Measurements from ENCODE around the gene MED4.
"Not testable (repeated sequence)": the region's sequence is repeated elsewhere in the genome, so short reads cannot be mapped to it uniquely, and the experiment has no call there.

The MED4 gene

DNA sequence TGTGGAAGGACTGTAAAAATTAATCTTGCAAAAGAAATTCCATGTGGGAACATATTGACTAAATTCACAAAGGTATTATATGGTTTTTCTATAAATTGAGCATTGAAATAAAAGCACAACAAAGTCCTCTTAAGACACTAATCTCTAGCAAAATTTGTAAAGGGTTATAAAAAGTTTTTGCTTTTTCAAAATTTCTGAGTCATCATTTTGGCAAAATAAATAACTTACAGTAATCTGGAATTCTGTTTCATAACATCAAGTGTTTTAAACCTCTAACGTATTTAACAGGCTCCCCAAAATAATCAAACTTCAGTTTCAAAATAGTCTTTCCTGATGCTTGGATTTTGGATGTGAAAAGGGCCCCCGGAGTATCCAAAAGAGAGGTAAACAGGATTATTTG lies 26.0 kb downstream of the MED4 start:
- Histone ChIP-seq H3K36me3 (ENCODE audit: control insufficient read depth, insufficient read depth, low read length) (peaks cover 56% of the 10 kb centered on the region), H3K4me3 (ENCODE audit: insufficient read depth, low read depth, low read length) (no peak overlapping the region), H3K9me3 (ENCODE audit: control insufficient read depth, low read length) (peaks cover 11% of the 10 kb centered on the region), H3K27me3 (ENCODE audit: control insufficient read depth, insufficient read depth, low read length, poor library complexity, severe bottlenecking) (no peaks in the 10 kb centered on the region), H3K27ac (ENCODE audit: insufficient read depth, low read depth, low read length, poor library complexity, severe bottlenecking) (no peak overlapping the region), H3K4me1 (ENCODE audit: control insufficient read depth, insufficient read depth, low read length) (no peaks in the 10 kb centered on the region)
- WGBS, 2 experiments: 93 to 100% methylated on average over 1 to 2 of the region's 2 CpGs

DNA sequence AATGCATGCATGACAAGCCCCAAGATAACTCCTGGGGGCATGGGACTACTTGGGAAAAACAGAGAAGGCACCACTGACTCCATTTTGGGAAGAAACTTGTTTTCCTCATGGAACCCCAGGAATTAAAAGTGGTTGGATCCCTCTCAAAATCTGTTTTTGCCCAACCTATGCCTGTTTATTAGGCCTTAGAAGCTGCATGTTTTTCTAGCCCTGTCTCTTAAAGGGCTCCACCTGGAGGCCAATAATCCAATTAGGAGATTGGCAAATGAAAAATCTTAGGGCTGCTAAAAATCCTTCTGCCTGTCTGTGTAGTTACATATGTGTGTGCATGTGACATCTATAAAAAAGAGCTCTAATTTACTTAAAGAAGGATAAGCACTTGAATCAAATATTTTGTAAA lies 26.9 kb downstream of the MED4 start:
- peaks cover 11% of the 10 kb centered on the region for H3K9me3 ChIP-seq (ENCODE audit: control insufficient read depth, low read length)
- no peak overlapping the region for H3K4me3 ChIP-seq (ENCODE audit: insufficient read depth, low read depth, low read length)
- H3K4me1 ChIP-seq (ENCODE audit: control insufficient read depth, insufficient read depth, low read length): no peaks in the 10 kb centered on the region
- H3K36me3 ChIP-seq (ENCODE audit: control insufficient read depth, insufficient read depth, low read length): peaks cover 47% of the 10 kb centered on the region
- no peak overlapping the region for H3K27ac ChIP-seq (ENCODE audit: insufficient read depth, low read depth, low read length, poor library complexity, severe bottlenecking)
- no peaks in the 10 kb centered on the region for H3K27me3 ChIP-seq (ENCODE audit: control insufficient read depth, insufficient read depth, low read length, poor library complexity, severe bottlenecking)

DNA sequence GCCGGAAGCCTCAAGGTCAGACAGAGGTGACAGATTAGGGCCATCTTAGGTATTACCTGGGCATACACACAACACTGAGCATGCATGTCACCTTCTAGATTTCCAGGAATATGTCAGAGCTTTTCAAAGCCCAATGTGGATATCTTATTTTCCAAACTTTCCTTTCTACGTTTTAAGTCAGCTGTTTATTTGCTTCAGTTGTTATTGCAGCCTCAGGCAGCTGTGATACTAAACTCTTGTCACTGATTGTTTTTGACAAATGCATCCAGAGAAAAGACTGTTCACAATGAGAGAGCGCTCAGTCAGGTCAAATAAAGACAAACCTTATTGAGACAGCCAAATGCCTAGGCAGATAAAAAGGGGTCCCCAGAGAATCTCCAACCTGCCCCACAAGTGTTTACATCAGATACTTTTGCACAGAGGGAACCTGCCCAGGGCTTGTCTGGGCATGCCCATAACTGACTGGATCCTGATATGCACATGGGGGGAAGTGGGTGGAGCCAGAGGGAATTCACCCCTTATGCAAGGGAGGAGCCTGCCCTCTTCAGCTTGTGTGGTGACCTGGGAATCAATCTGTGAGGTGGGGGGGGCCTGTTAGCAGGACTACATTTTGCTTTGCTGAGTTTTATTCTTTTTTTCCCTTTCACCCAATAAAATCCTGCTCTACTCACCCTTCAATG lies 28.5 kb downstream of the MED4 start:
- Histone ChIP-seq H3K9me3 (ENCODE audit: control insufficient read depth, low read length) (peaks cover 8% of the 10 kb centered on the region), H3K4me1 (ENCODE audit: control insufficient read depth, insufficient read depth, low read length) (no peaks in the 10 kb centered on the region), H3K4me3 (ENCODE audit: insufficient read depth, low read depth, low read length) (no peak overlapping the region), H3K27ac (ENCODE audit: insufficient read depth, low read depth, low read length, poor library complexity, severe bottlenecking) (no peak overlapping the region), H3K36me3 (ENCODE audit: control insufficient read depth, insufficient read depth, low read length) (peaks cover 32% of the 10 kb centered on the region), H3K27me3 (ENCODE audit: control insufficient read depth, insufficient read depth, low read length, poor library complexity, severe bottlenecking) (no peaks in the 10 kb centered on the region)
- WGBS, 2 experiments: 96% methylated on average over 3 of the region's 3 CpGs

DNA sequence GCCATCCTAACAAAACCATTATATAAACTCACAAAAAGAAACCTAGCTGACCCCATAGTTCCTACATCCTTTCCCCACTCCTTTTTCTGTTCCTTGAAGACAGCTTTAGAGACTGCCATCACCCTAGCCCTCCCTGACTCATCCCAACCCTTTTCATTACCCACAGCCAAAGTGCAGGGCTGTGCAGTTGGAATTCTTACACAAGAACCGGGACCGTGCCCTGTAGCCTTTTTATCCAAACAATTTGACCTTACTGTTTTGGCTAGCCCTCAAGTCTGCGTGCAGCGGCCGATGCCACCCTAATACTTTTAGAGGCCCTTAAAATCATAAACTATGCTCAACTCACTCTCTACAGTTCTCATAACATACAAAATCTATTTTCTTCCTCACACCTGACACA lies 35.0 kb downstream of the MED4 start:
- H3K27me3 ChIP-seq (ENCODE audit: control insufficient read depth, insufficient read depth, low read length, poor library complexity, severe bottlenecking); H3K4me3 ChIP-seq (ENCODE audit: insufficient read depth, low read depth, low read length); H3K36me3 ChIP-seq (ENCODE audit: control insufficient read depth, insufficient read depth, low read length); H3K27ac ChIP-seq (ENCODE audit: insufficient read depth, low read depth, low read length, poor library complexity, severe bottlenecking); H3K9me3 ChIP-seq (ENCODE audit: control insufficient read depth, low read length); H3K4me1 ChIP-seq (ENCODE audit: control insufficient read depth, insufficient read depth, low read length): not testable (repeated sequence)
- 65 to 68% methylated on average over 5 of the region's 5 CpGs for WGBS, 2 experiments

DNA sequence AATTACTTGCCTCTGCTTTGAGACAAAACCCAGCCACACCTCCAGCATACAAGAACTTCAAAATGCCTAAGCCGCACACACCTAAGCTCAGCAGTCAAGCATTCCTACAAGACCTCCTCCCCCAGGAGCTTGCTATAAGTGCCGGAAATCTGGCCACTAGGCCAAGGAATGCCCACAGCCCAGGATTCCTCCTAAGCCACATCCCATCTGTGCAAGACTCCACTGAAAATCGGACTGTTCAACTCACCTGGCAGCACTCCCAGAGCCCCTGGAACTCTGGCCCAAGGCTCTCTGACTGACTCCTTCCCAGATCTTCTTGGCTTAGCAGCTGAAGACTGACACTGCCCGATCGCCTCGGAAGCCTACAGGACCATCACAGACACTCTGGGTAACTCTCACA lies 36.4 kb downstream of the MED4 start:
- H3K36me3 ChIP-seq (ENCODE audit: control insufficient read depth, insufficient read depth, low read length); H3K27me3 ChIP-seq (ENCODE audit: control insufficient read depth, insufficient read depth, low read length, poor library complexity, severe bottlenecking); H3K4me1 ChIP-seq (ENCODE audit: control insufficient read depth, insufficient read depth, low read length); H3K4me3 ChIP-seq (ENCODE audit: insufficient read depth, low read depth, low read length); H3K9me3 ChIP-seq (ENCODE audit: control insufficient read depth, low read length); H3K27ac ChIP-seq (ENCODE audit: insufficient read depth, low read depth, low read length, poor library complexity, severe bottlenecking): not testable (repeated sequence)
- WGBS, 2 experiments: 95 to 97% methylated on average over 3 to 4 of the region's 6 CpGs

DNA sequence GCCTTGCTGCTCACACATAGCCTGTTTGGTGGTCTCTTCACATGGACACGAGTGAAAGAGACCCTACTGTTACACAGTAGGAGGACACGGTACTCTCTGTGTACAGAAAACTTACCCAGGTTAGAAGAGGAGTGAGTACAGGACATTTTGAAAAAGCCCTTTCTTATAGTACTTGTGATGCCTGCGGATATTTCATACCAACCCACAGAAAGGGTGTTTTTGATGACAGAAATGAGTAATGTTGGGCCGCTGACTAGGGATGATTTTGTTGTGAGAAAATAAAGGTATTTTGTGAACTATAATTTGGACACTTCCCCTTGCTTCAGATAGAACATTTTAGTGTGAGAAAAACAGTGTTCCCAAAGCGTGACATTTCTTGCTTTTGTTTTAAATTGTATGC lies 39.2 kb downstream of the MED4 start:
- no peaks in the 10 kb centered on the region for H3K36me3 ChIP-seq (ENCODE audit: control insufficient read depth, insufficient read depth, low read length)
- no peaks in the 10 kb centered on the region for H3K27me3 ChIP-seq (ENCODE audit: control insufficient read depth, insufficient read depth, low read length, poor library complexity, severe bottlenecking)
- no peaks in the 10 kb centered on the region for H3K4me1 ChIP-seq (ENCODE audit: control insufficient read depth, insufficient read depth, low read length)
- no peak overlapping the region for H3K4me3 ChIP-seq (ENCODE audit: insufficient read depth, low read depth, low read length)
- H3K9me3 ChIP-seq (ENCODE audit: control insufficient read depth, low read length): no peaks in the 10 kb centered on the region
- WGBS, 2 experiments: 93 to 97% methylated on average over 4 to 5 of the region's 5 CpGs
- no peak overlapping the region for H3K27ac ChIP-seq (ENCODE audit: insufficient read depth, low read depth, low read length, poor library complexity, severe bottlenecking)

DNA sequence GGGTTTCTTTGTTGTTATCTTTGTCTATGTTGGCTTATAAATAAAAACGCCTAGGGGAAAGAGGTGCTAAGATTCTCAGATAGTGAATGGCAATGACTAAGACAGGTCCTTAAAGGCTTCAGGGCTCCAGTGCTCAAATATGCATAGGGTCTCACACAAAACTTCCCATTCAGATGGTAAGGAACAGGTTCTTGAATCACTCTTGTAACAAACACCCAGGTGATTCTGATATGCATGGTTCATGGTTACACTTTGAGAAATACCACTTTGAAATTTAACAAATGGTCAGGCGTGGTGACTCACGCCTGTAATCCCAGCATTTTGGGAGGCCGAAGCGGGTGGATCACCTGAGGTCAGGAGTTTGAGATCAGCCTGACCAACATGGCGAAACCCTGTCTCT lies 40.3 kb downstream of the MED4 start:
- Histone ChIP-seq H3K27ac (ENCODE audit: insufficient read depth, low read depth, low read length, poor library complexity, severe bottlenecking) (no peak overlapping the region), H3K9me3 (ENCODE audit: control insufficient read depth, low read length) (no peaks in the 10 kb centered on the region), H3K4me3 (ENCODE audit: insufficient read depth, low read depth, low read length) (no peak overlapping the region), H3K4me1 (ENCODE audit: control insufficient read depth, insufficient read depth, low read length) (no peaks in the 10 kb centered on the region), H3K27me3 (ENCODE audit: control insufficient read depth, insufficient read depth, low read length, poor library complexity, severe bottlenecking) (no peaks in the 10 kb centered on the region), H3K36me3 (ENCODE audit: control insufficient read depth, insufficient read depth, low read length) (no peaks in the 10 kb centered on the region)
- 87 to 90% methylated on average over 6 of the region's 6 CpGs for WGBS, 2 experiments

DNA sequence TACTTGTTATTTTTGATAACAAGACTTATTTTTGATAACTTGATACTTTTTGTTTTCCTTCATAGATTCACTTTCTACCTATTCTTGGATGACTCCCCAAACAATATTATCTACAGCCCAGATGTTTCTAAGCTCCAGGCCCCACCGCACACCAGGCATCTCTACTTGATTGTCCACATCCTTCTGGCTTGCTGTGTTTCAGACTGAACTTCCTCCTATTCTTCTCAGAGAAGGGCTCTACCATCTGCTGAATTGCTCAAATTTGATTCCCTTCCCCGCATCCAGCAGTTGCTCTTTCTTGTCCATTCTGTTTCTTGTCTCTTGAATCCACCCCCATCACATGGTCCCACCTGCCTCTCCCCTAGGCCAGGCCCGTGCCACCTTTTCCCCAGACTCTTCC lies 44.4 kb downstream of the MED4 start:
- Histone ChIP-seq H3K36me3 (ENCODE audit: control insufficient read depth, insufficient read depth, low read length) (peaks cover 9% of the 10 kb centered on the region), H3K9me3 (ENCODE audit: control insufficient read depth, low read length) (no peaks in the 10 kb centered on the region), H3K4me1 (ENCODE audit: control insufficient read depth, insufficient read depth, low read length) (no peaks in the 10 kb centered on the region), H3K27ac (ENCODE audit: insufficient read depth, low read depth, low read length, poor library complexity, severe bottlenecking) (no peak overlapping the region), H3K27me3 (ENCODE audit: control insufficient read depth, insufficient read depth, low read length, poor library complexity, severe bottlenecking) (no peaks in the 10 kb centered on the region), H3K4me3 (ENCODE audit: insufficient read depth, low read depth, low read length) (no peak overlapping the region)
- WGBS, 2 experiments: 94 to 99% methylated on average over 3 of the region's 3 CpGs

DNA sequence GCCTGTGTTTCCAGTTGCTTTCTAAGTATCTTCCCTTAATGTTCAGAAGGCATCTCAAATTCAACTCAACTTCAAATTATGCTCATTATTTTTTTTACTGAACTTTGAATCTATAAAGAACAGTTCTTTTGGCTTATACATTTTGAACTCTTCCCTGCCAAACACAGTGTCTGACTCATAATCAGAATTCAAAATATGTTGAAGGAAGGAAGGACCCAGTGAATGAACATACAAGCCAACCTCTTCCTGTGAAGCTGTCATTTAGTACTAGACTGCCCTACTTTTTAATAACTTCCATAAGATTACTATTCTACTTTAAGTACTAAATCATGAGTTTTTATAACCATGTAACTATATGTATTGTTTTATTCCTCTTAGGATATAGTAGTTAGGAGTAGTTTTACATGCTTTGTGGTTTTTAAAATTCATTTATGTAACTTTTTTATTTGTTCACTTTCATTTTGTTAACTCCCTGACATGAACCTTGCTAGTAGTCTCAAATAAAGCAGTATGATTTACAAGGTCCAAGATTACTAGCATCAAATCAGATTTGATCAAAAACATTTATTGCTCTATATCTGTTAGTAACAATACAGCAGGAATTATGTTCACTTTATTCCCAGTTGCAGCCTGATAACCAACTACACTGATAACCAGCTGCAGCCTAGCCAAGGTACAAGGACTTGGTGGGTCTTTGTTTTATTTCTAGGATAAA lies 51.0 kb downstream of the MED4 start:
- Histone ChIP-seq H3K36me3 (ENCODE audit: control insufficient read depth, insufficient read depth, low read length) (peaks cover 9% of the 10 kb centered on the region), H3K27ac (ENCODE audit: insufficient read depth, low read depth, low read length, poor library complexity, severe bottlenecking) (no peak overlapping the region)

DNA sequence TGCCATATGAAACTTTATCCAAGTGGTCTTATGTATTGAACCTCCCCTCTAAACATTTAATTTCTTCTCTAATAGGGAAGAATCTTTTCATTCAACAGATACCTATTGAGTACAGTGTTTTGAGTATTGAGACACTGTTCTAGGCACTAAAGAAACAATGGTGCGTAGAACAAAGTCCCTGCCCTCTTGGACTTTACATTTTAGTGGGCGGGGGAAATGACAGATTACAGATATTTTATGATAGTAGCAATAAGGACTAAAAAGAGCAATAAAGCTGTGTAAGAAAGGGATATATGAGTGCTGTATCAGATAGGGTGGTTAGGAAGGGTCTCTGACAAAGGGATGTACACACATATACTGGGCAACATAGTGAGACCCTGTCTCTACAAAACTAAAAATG lies 52.0 kb downstream of the MED4 start:
- Histone ChIP-seq H3K9me3 (ENCODE audit: control insufficient read depth, low read length) (no peaks in the 10 kb centered on the region), H3K27ac (ENCODE audit: insufficient read depth, low read depth, low read length, poor library complexity, severe bottlenecking) (no peak overlapping the region), H3K4me1 (ENCODE audit: control insufficient read depth, insufficient read depth, low read length) (no peaks in the 10 kb centered on the region), H3K4me3 (ENCODE audit: insufficient read depth, low read depth, low read length) (no peak overlapping the region), H3K27me3 (ENCODE audit: control insufficient read depth, insufficient read depth, low read length, poor library complexity, severe bottlenecking) (no peaks in the 10 kb centered on the region), H3K36me3 (ENCODE audit: control insufficient read depth, insufficient read depth, low read length) (peaks cover 2% of the 10 kb centered on the region)
- WGBS, 2 experiments: 94 to 95% methylated on average over 2 of the region's 2 CpGs

More for the DNA sequence above, 51.0 kb downstream of the MED4 start:
- H3K9me3 ChIP-seq (ENCODE audit: control insufficient read depth, low read length): no peaks in the 10 kb centered on the region
- no peaks in the 10 kb centered on the region for H3K27me3 ChIP-seq (ENCODE audit: control insufficient read depth, insufficient read depth, low read length, poor library complexity, severe bottlenecking)
- H3K4me1 ChIP-seq (ENCODE audit: control insufficient read depth, insufficient read depth, low read length): no peaks in the 10 kb centered on the region
- H3K4me3 ChIP-seq (ENCODE audit: insufficient read depth, low read depth, low read length): no peak overlapping the region
